Measurements from ENCODE around the gene LRG1. TPM values are rescaled to one million over a fixed set of nuclear protein-coding genes. Genes with fewer than 3 reads are reported as not detected.
A peak's percentile ranks its signal among the peaks of the same experiment; 100 is the strongest.

The LRG1 gene
- total and polyA plus RNA-seq, 2 of the 13 experiments (the other 11 are each of a cell fraction or from before 2014, with no cell fraction given) = 12.0 to 39.3 TPM

- TF ChIP-seq CBX2 (IDR thresholded peaks at IDR 0.05; ENCODE audit: low read depth, low read length) (no peak), CBX2 (CRISPR knock-in tag; IDR thresholded peaks at IDR 0.05; ENCODE audit: low read depth) (no peak), U2AF2 (IDR thresholded peaks at IDR 0.05; ENCODE audit: low read depth, low read length) (no peak), SP1 (IDR thresholded peaks at IDR 0.05) (no peak), SP1 (CRISPR knock-in tag; IDR thresholded peaks at IDR 0.05) (0 out of 2 replicates have a peak, but pooled peaks have one; percentile 36), KAT8 (CRISPR knock-in tag; IDR thresholded peaks at IDR 0.05) (no peak), ZNF251 (CRISPR knock-in tag; IDR thresholded peaks at IDR 0.05) (no peak), ZNF256 (CRISPR knock-in tag; conservative IDR thresholded peaks at IDR 0.05) (no peak), EP300 (IDR thresholded peaks at IDR 0.05; ENCODE audit: low read depth in 2 of 2, low read length in 2 of 2) (0 out of 4 replicates have a peak, but pooled peaks of 1 of the 2 experiments have one; percentile 11), EP300 (CRISPR knock-in tag; IDR thresholded peaks at IDR 0.05; ENCODE audit: borderline replicate concordance) (peak; percentile 32; the same call in 1 of the 2 replicates), ZNF263 (CRISPR knock-in tag; IDR thresholded peaks at IDR 0.05) (peak; percentile 63), E2F2 (CRISPR knock-in tag; IDR thresholded peaks at IDR 0.05; ENCODE audit: borderline replicate concordance) (no peak), ZNF275 (CRISPR knock-in tag; IDR thresholded peaks at IDR 0.05; ENCODE audit: borderline replicate concordance) (no peak), ZNF563 (CRISPR knock-in tag; IDR thresholded peaks at IDR 0.05) (no peak), ZSCAN5A (CRISPR knock-in tag; IDR thresholded peaks at IDR 0.05; ENCODE audit: borderline replicate concordance) (0 out of 2 replicates have a peak, but pooled peaks have one; percentile 54), HOXA9 (CRISPR knock-in tag; IDR thresholded peaks at IDR 0.05; ENCODE audit: borderline replicate concordance) (no peak), ZNF619 (CRISPR knock-in tag; IDR thresholded peaks at IDR 0.05) (no peak), MYNN (CRISPR knock-in tag; IDR thresholded peaks at IDR 0.05; ENCODE audit: low read depth) (no peak), MAX (IDR thresholded peaks at IDR 0.05) (peak; percentile 44), NR2F2 (IDR thresholded peaks at IDR 0.05; ENCODE audit: borderline replicate concordance, low read depth) (no peak), ZMYM3 (CRISPR knock-in tag; IDR thresholded peaks at IDR 0.05) (peak; percentile 99), EHMT2 (IDR thresholded peaks at IDR 0.05; ENCODE audit: borderline replicate concordance, low read depth, low read length) (no peak), ZNF670 (CRISPR knock-in tag; IDR thresholded peaks at IDR 0.05; ENCODE audit: borderline replicate concordance) (no peak), SKI (IDR thresholded peaks at IDR 0.05; ENCODE audit: partially characterized antibody) (no peak), HDAC2 (CRISPR knock-in tag; IDR thresholded peaks at IDR 0.05) (peak; percentile 75), JUNB (CRISPR knock-in tag; IDR thresholded peaks at IDR 0.05; ENCODE audit: borderline replicate concordance) (no peak), ISX (CRISPR knock-in tag; conservative IDR thresholded peaks at IDR 0.05) (no peak)
These were observed 36.4 kb upstream of the LRG1 start (continued) for GRCh38 chr19:4576016-4576933.
